Measurements from ENCODE around the gene MLLT3.

DNA sequence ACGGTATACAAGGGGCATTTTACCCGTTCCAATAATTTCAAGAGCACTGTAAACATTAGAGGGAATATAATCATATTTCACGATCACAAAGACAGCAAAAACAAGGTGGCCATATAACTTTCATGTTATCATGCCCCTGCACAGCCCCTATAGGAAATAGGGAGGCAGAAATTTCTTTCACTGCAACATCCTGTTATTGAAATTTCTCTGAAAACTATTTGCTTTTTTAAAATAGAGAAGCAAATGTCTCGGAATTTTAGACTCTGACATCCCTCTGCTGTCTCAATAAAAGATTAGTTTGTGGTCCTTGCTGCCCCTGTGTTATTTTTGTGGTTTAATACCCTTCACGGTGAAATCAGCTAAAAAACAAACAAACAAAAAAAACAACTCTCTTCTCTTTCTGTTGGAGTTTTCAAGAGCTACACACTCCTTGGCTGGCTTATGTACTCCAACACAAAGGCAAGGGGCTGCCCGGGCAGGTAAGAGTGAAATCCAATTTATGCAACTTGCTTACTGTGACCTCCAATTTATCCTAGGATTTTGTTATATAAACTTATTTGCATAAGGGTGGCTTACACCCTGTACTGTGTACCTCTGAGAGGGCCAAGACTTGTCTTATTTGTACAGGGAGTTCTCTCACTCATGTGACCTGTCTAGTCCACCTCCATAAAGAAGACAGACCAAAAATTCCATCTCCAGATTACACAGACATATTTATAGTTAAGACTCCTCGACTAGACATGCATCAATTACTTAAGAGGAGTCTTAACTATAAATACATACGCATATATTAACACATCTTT lies 223.6 kb downstream of the MLLT3 start:
- TF ChIP-seq POLR2A (IDR thresholded peaks at IDR 0.05; ENCODE audit: low read length) (no peak), GATA1 (IDR thresholded peaks at IDR 0.05; ENCODE audit: low read depth, low read length) (no peak)

Data from erythroblast (primary cell).